Measurements from ENCODE around the gene L2HGDH. TPM values are rescaled to one million over a fixed set of nuclear protein-coding genes. Genes with fewer than 3 reads are reported as not detected.

L2HGDH gene
- total RNA-seq, 1 experiment from 2014 or later, result 22.6 TPM

DNA sequence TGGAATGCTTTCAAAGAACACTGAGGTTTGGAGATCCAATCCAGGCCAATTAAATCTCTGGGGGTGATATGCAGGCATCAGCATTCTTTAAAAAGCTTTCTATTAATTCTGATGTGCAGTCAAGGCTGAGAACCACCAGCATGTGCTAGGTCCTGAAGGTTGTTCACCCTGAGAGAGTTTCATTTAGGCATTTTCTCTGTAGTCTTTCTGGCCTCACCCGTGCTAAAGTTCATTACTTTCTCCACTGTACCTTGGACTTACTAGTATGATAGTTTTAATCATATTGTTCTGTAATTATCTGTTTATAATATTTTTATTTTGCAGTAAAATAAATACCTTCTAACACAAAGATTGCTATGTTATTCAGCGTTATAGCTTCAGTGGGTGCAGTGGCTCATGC lies 113.5 kb downstream of the L2HGDH start:
- no peaks in the 10 kb centered on the region for H3K23me2 ChIP-seq (ENCODE audit: insufficient read length, low read depth, low read length, poor library complexity, severe bottlenecking)
- H4K8ac ChIP-seq (replicated peaks; ENCODE audit: insufficient read length, low read depth, low read length), result no peak overlapping the region
- H4K91ac ChIP-seq (ENCODE audit: insufficient read length, low read depth, low read length), result no peak overlapping the region
- H3K9me3 ChIP-seq (ENCODE audit: control insufficient read depth, low read depth, low read length), result no peaks in the 10 kb centered on the region
- no peaks in the 10 kb centered on the region for H3K79me1 ChIP-seq (ENCODE audit: insufficient read depth, low read depth, low read length, poor library complexity, severe bottlenecking)
- H3K27me3 Mint-ChIP-seq (ENCODE audit: low read depth), result no peaks in the 10 kb centered on the region
- H3K27ac Mint-ChIP-seq, result no peak overlapping the region
- H3K4me1 Mint-ChIP-seq, result no peaks in the 10 kb centered on the region
- H2BK20ac ChIP-seq (ENCODE audit: low read depth, low read length, poor library complexity, severe bottlenecking), result no peak overlapping the region
- no peak overlapping the region for H2AFZ ChIP-seq (ENCODE audit: low read length)
- no peaks in the 10 kb centered on the region for H3K27me3 ChIP-seq (ENCODE audit: insufficient read depth, low read length)
- no peak overlapping the region for H3K23ac ChIP-seq (ENCODE audit: insufficient read length, low read depth, low read length)
- H2BK12ac ChIP-seq (ENCODE audit: insufficient read length, low read depth, low read length), result no peak overlapping the region
- H4K5ac ChIP-seq (ENCODE audit: insufficient read length, low read depth, low read length), result no peak overlapping the region
- TF ChIP-seq CTCF (conservative IDR thresholded peaks at IDR 0.05), result no peak
- H2BK15ac ChIP-seq (ENCODE audit: low read depth, low read length), result no peak overlapping the region
- H3K27ac ChIP-seq (ENCODE audit: insufficient read length, low read depth, low read length), result no peak overlapping the region
- H3K14ac ChIP-seq (ENCODE audit: insufficient read depth, low read length), result no peak overlapping the region
- no peak overlapping the region for H2AK5ac ChIP-seq (ENCODE audit: insufficient read length, low read length)
- H3K4me3 Mint-ChIP-seq, result no peak overlapping the region
- H3T11ph ChIP-seq (ENCODE audit: low read length), result no peak overlapping the region
- H2BK5ac ChIP-seq (ENCODE audit: insufficient read length, low read length), result no peak overlapping the region
- DNase-seq, result no peak
- WGBS (ENCODE audit: extremely low coverage, insufficient read length, low lambda C conversion rate), result no CpG with 5 or more reads among the region's 2 CpGs
- peaks cover 0 to 12% (median 0%) of the 10 kb centered on the region in 3 experiments; a peak in 3 of 7 replicates for H3K36me3 Mint-ChIP-seq (ENCODE audit: insufficient read depth in 1 of 3, low read depth in 3 of 3)
- H3K79me2 ChIP-seq (ENCODE audit: insufficient read depth, low read length), result no peaks in the 10 kb centered on the region
- no peaks in the 10 kb centered on the region for H3K9me3 Mint-ChIP-seq
- no peaks in the 10 kb centered on the region for H3K4me1 ChIP-seq (ENCODE audit: insufficient read depth, low read length)
- no peak overlapping the region for H3K4ac ChIP-seq (ENCODE audit: low read depth, low read length)
- H3K4me2 ChIP-seq (ENCODE audit: insufficient read depth, insufficient read length, low read length), result no peak overlapping the region
- H3K18ac ChIP-seq (ENCODE audit: insufficient read length, low read depth, low read length), result no peak overlapping the region
- no peaks in the 10 kb centered on the region for H4K20me1 ChIP-seq (ENCODE audit: control insufficient read depth, insufficient read depth, insufficient read length)
- H3K56ac ChIP-seq (ENCODE audit: insufficient read length, low read depth, low read length), result no peak overlapping the region
- H3K9ac ChIP-seq (ENCODE audit: extremely low read depth, insufficient read length, low read length), result no peak overlapping the region
- no peak overlapping the region for H2BK120ac ChIP-seq (ENCODE audit: low read depth, low read length, poor library complexity, severe bottlenecking)

All from H9 (cell line).